MM.1S (cell line): Measurements from ENCODE around the gene BLOC1S3.

ENCODE experiments used
- EZH2 ChIP-seq: fragments of 300-600 bp; sonication (generic); optimal IDR thresholded peaks from 2 replicates; pipeline ENCODE3; 2017; ENCODE audit warnings: low read depth, mild to moderate bottlenecking, antibody characterized with exemption, low read length, mixed read lengths
- EZH2phosphoT487 ChIP-seq: fragments of 300-600 bp; sonication (generic); IDR thresholded peaks from 2 replicates; pipeline ENCODE4 v1.6.1; 2018; ENCODE audit warnings: antibody characterized with exemption, low read length
- TF ChIP-seq, protein P1 (sequence below): fragments of 300-600 bp; sonication (generic); IDR thresholded peaks from 2 replicates; pipeline ENCODE4 v1.5.1; 2016; ENCODE audit warnings: antibody characterized with exemption, low read length, mixed read lengths

DNA sequence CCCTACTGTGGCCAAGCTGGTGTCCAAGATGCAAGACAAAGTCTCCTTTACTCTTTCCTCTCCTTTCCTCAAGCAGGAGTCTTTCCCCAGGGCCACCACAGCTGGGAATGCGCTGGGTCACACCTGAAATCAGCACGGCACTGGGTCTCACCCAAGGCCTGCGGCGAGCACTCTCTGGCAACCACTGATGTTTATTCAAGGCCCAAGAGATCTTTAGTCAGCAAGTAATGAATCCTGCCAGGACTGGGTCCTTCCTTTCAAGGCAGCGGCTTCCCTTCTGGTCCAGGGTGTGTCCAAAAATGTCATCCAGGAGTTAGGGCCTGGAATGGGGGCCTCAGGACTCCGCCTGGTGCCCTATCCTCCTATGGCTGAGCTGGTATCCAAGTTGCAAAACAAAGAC lies 24.1 kb downstream of the BLOC1S3 start:
- TF ChIP-seq, protein P1, sequence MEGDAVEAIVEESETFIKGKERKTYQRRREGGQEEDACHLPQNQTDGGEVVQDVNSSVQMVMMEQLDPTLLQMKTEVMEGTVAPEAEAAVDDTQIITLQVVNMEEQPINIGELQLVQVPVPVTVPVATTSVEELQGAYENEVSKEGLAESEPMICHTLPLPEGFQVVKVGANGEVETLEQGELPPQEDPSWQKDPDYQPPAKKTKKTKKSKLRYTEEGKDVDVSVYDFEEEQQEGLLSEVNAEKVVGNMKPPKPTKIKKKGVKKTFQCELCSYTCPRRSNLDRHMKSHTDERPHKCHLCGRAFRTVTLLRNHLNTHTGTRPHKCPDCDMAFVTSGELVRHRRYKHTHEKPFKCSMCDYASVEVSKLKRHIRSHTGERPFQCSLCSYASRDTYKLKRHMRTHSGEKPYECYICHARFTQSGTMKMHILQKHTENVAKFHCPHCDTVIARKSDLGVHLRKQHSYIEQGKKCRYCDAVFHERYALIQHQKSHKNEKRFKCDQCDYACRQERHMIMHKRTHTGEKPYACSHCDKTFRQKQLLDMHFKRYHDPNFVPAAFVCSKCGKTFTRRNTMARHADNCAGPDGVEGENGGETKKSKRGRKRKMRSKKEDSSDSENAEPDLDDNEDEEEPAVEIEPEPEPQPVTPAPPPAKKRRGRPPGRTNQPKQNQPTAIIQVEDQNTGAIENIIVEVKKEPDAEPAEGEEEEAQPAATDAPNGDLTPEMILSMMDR, result no peak
- TF ChIP-seq EZH2 (no peak), EZH2phosphoT487 (no peak)
